Neutrophil (primary cell): ENCODE results near the gene ROPN1.

Source experiments
- H3K27ac ChIP-seq: fragments of 200-600 bp; sonication (generic); 2 replicates; pipeline ENCODE4 v1.5.1; 2016; ENCODE audit warnings: mild to moderate bottlenecking, moderate library complexity
- H3K27me3 ChIP-seq: fragments of 200-600 bp; sonication (generic); 2 replicates; pipeline ENCODE4 v1.6.0; 2016; ENCODE audit warnings: mild to moderate bottlenecking
- H3K36me3 ChIP-seq: fragments of 200-600 bp; sonication (generic); 2 replicates; pipeline ENCODE4 v1.5.1; 2017
- H3K4me1 ChIP-seq, 2 experiments: fragments of 200-600 bp in 1 of 2; sonication (generic) in 1 of 2; 1 replicate in 1 of 2; 2 replicates in 1 of 2; pipeline versions ENCODE4 v1.5.1 to v1.6.1; 2013 to 2016; ENCODE audit warnings: low read depth in 1 of 2, low read length in 1 of 2, mild to moderate bottlenecking in 1 of 2, moderate library complexity in 1 of 2; ENCODE audit not compliant: control insufficient read depth in 1 of 2, insufficient read depth in 1 of 2
- H3K4me3 ChIP-seq, 2 experiments: fragments of 200-600 bp in 1 of 2; sonication (generic) in 1 of 2; 1 replicate in 1 of 2; 2 replicates in 1 of 2; pipeline ENCODE4 v1.5.1; 2013 to 2016; ENCODE audit warnings: low read depth in 1 of 2, low read length in 1 of 2, mild to moderate bottlenecking in 1 of 2, moderate library complexity in 1 of 2
- H3K9me3 ChIP-seq: fragments of 200-600 bp; sonication (generic); 2 replicates; pipeline ENCODE4 v1.5.1; 2016
- TF ChIP-seq, protein P1 (sequence below): fragments of 200-600 bp; sonication (generic); IDR thresholded peaks from 2 replicates; pipeline ENCODE4 v1.5.1; 2016; ENCODE audit warnings: antibody characterized with exemption

The ROPN1 gene

DNA sequence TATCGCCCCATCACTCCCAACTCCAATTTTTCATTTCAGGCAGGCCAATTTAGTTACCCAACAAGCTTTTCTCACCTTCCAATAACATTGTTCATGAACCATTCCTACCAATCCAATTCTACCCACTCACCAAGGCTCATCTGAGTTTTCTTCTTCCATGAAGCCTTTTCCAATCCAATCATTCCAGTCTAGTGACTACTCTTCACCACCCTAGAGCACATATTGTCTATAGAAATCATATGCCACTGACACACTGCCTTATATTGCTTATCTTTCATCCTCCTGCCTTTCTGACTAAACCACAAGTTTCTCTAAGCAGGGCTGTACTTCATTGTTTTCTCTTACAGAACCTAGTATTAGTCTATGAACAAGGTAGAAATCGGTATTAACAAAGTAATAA, 42.3 kb downstream of the ROPN1 start:
- no peak overlapping the region for H3K4me3 ChIP-seq
- no peaks in the 10 kb centered on the region for H3K9me3 ChIP-seq
- H3K4me1 ChIP-seq = no peaks in the 10 kb centered on the region
- H3K36me3 ChIP-seq = peaks cover 43% of the 10 kb centered on the region
- H3K27me3 ChIP-seq = no peaks in the 10 kb centered on the region
- TF ChIP-seq, protein P1, sequence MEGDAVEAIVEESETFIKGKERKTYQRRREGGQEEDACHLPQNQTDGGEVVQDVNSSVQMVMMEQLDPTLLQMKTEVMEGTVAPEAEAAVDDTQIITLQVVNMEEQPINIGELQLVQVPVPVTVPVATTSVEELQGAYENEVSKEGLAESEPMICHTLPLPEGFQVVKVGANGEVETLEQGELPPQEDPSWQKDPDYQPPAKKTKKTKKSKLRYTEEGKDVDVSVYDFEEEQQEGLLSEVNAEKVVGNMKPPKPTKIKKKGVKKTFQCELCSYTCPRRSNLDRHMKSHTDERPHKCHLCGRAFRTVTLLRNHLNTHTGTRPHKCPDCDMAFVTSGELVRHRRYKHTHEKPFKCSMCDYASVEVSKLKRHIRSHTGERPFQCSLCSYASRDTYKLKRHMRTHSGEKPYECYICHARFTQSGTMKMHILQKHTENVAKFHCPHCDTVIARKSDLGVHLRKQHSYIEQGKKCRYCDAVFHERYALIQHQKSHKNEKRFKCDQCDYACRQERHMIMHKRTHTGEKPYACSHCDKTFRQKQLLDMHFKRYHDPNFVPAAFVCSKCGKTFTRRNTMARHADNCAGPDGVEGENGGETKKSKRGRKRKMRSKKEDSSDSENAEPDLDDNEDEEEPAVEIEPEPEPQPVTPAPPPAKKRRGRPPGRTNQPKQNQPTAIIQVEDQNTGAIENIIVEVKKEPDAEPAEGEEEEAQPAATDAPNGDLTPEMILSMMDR = no peak
- H3K27ac ChIP-seq = no peak overlapping the region

DNA sequence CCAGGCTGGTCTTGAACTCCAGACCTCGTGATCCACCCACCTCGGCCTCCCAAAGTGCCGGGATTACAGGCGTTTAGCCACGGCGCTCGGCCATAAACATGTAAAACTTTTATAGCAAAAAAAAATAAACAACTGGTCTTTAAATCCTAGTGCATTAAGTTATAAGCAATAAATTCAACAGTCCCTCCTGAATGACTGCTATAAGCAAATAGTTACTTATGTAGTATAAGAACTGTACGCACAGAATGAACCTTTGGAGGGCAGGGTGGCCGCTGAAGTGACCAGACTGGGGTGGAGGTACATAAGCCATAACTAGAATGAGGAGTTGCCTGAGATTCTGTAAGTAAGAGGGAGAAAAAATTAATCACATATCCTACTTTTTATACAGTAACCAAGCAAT, 43.5 kb downstream of the ROPN1 start:
- Histone ChIP-seq H3K4me1 (no peaks in the 10 kb centered on the region), H3K9me3 (no peaks in the 10 kb centered on the region), H3K27ac (no peak overlapping the region), H3K36me3 (peaks cover 51% of the 10 kb centered on the region), H3K4me3 (no peak overlapping the region), H3K27me3 (no peaks in the 10 kb centered on the region)
- TF ChIP-seq, protein P1 = no peak

DNA sequence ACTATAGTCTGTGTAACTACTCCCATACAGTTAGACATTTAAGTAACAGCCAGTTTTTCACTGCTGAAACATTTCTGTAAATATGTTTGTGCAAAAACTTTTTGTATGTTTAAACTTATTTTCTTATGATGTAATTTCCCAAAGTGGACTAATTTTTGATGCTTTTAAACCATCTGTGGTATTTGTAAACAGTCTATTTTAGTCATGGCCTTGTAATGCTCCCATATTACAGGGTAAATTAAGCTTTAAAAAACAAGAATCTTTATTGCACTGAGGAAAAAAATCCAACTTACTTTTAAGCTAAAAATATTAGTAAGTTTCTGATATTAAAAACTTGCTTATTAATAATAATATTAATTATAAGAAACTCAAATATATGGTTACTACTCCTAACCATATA, 44.4 kb downstream of the ROPN1 start:
- Histone ChIP-seq H3K4me3 (no peak overlapping the region), H3K36me3 (peaks cover 47% of the 10 kb centered on the region), H3K27me3 (no peaks in the 10 kb centered on the region), H3K9me3 (no peaks in the 10 kb centered on the region), H3K4me1 (no peaks in the 10 kb centered on the region), H3K27ac (no peak overlapping the region)
- TF ChIP-seq, protein P1 = no peak

DNA sequence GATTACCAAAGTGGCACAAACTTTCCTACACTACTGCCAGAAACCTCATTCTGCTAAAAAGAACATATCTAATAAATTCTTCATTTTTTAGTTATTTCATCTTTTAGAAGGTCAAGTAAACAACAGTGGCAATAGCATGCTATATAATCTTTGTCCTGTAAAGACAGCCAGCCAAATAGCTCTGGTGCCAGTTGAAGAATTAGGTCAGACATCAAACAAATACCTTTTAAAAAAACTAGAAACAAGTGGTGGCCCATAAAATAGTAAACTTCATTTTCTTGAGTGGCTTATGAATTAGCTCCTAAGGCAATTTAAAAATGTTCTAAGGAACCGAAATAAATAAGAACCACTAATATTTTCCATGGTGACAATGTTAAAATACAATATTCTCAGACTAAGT, 50.4 kb downstream of the ROPN1 start:
- H3K36me3 ChIP-seq = peaks cover 39% of the 10 kb centered on the region
- TF ChIP-seq, protein P1 = no peak
- H3K27me3 ChIP-seq = no peaks in the 10 kb centered on the region
- no peaks in the 10 kb centered on the region for H3K4me1 ChIP-seq
- no peak overlapping the region for H3K27ac ChIP-seq
- no peak overlapping the region for H3K4me3 ChIP-seq
- H3K9me3 ChIP-seq = no peaks in the 10 kb centered on the region

DNA sequence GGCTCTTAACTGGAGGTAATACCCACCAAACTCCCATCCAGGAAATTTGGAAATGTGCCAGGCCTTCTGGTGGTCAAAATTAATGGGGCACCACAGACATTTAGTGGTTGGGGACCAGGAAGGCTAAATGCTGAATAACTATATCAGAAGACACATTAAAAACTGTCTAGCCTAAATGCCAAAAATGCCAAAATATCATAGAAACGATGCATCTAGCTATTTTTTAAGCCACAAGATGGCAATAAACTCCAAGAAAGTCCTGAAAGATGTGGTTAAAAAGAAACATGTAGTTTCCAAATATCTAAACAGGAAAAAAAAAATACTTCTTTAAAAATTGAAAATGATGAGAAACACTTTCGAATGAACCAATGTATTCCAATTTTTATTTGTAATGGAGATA, 50.8 kb downstream of the ROPN1 start:
- no peaks in the 10 kb centered on the region for H3K27me3 ChIP-seq
- no peaks in the 10 kb centered on the region for H3K4me1 ChIP-seq
- peaks cover 38% of the 10 kb centered on the region for H3K36me3 ChIP-seq
- no peak overlapping the region for H3K4me3 ChIP-seq
- no peaks in the 10 kb centered on the region for H3K9me3 ChIP-seq
- TF ChIP-seq, protein P1 = no peak
- H3K27ac ChIP-seq = no peak overlapping the region

DNA sequence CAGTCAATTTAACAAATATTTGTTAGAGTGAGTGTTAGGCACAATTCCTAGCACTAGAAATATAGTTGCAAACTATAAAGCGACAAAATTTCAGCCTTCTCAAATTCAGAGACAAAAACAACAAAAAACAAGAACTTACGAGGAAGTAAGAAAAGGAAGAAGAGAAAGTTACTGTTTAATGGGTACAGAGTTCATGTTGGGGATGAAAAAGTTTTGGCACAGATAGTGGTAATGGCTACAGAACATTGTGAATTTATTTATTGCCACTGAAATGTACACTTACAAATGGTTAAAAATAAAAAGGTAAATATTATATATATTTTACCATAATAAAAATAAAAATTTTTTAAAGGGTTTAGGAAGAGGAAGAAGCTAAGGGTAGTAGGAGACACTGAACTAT, 52.2 kb downstream of the ROPN1 start:
- H3K36me3 ChIP-seq = peaks cover 31% of the 10 kb centered on the region
- H3K27me3 ChIP-seq = no peaks in the 10 kb centered on the region
- no peaks in the 10 kb centered on the region for H3K4me1 ChIP-seq
- no peaks in the 10 kb centered on the region for H3K9me3 ChIP-seq
- H3K27ac ChIP-seq = no peak overlapping the region
- TF ChIP-seq, protein P1 = no peak
- no peak overlapping the region for H3K4me3 ChIP-seq
